SK-N-SH (cell line): ENCODE measurements around the gene ARHGEF10L. TPM values are rescaled to one million over a fixed set of nuclear protein-coding genes. Genes with fewer than 3 reads are reported as not detected.
A peak's percentile ranks its signal among the peaks of the same experiment; 100 is the strongest.

Source experiments
- CTCF ChIA-PET: fragments of 300-600, 350-600 bp; formaldehyde crosslinking; extraction: SDS; loops from one replicate; lab custom pipeline; 2021; lab: Yijun Ruan, JAX
- POLR2A ChIA-PET: fragments of 350-600 bp; sonication (Branson Sonifier 250); formaldehyde crosslinking; extraction: SDS; loops from one replicate; lab custom pipeline; 2020; ENCODE audit warnings: antibody characterized with exemption, inconsistent platforms; lab: Yijun Ruan, JAX
- DNase-seq: peaks from one replicate; pipeline ENCODE4 v3.0.0; 2012
- H2AFZ ChIP-seq: fragments of 200-600 bp; sonication (generic); 2 replicates; pipeline ENCODE4 v1.8.1; 2016; ENCODE audit warnings: antibody characterized with exemption, mild to moderate bottlenecking, low read depth
- H3F3A ChIP-seq: fragments of 200-600 bp; sonication (generic); replicated peaks from 2 replicates; pipeline ENCODE3; 2016; ENCODE audit warnings: antibody characterized with exemption, mild to moderate bottlenecking; ENCODE audit not compliant: insufficient read depth
- H3K27ac ChIP-seq, 2 experiments: fragments of 200-500 bp in 1 of 2; fragments of 200-600 bp in 1 of 2; sonication (Bioruptor generic) in 1 of 2; sonication (generic), shearing (Covaris generic) in 1 of 2; 2 replicates each; pipeline versions ENCODE4 v1.5.1 to v1.6.1; 2014 to 2016; ENCODE audit warnings: low read depth in 2 of 2, inconsistent platforms in 1 of 2, low read length in 1 of 2, mild to moderate bottlenecking in 1 of 2, mixed read lengths in 1 of 2
- H3K27me3 ChIP-seq: fragments of 200-600 bp; sonication (generic), shearing (Covaris generic); 2 replicates; pipeline ENCODE4 v1.6.1; 2016; ENCODE audit warnings: mixed run types; ENCODE audit not compliant: insufficient read depth
- H3K36me3 ChIP-seq, 2 experiments: fragments of 200-500 bp in 1 of 2; fragments of 200-600 bp in 1 of 2; sonication (Bioruptor generic) in 1 of 2; sonication (generic) in 1 of 2; replicated peaks in 1 of 2; 2 replicates each; pipeline versions ENCODE3 to v1.5.1; 2014 to 2016; ENCODE audit warnings: low read length in 1 of 2, mild to moderate bottlenecking in 1 of 2; ENCODE audit not compliant: insufficient read depth in 2 of 2, control insufficient read depth in 1 of 2
- H3K4me1 ChIP-seq, 2 experiments: fragments of 200-500 bp in 1 of 2; fragments of 200-600 bp in 1 of 2; sonication (Bioruptor generic) in 1 of 2; sonication (generic), shearing (Covaris generic) in 1 of 2; 2 replicates each; pipeline versions ENCODE4 v1.5.1 to v1.6.1; 2014 to 2016; ENCODE audit warnings: low read depth in 1 of 2, low read length in 1 of 2, mixed run types in 1 of 2; ENCODE audit not compliant: insufficient read depth in 2 of 2, control insufficient read depth in 1 of 2
- H3K4me2 ChIP-seq: fragments of 200-600 bp; sonication (generic), shearing (Covaris generic); 2 replicates; pipeline ENCODE4 v1.6.1; 2017; ENCODE audit warnings: mixed run types
- H3K4me3 ChIP-seq, 2 experiments: fragments of 200-500 bp in 1 of 2; fragments of 200-600 bp in 1 of 2; sonication (Bioruptor generic) in 1 of 2; sonication (generic), shearing (Covaris generic) in 1 of 2; 2 replicates each; pipeline versions ENCODE4 v1.5.1 to v1.8.1; 2014 to 2016; ENCODE audit warnings: low read depth in 2 of 2, inconsistent platforms in 1 of 2, low read length in 1 of 2, mild to moderate bottlenecking in 1 of 2, mixed read lengths in 1 of 2, moderate library complexity in 1 of 2
- H3K79me2 ChIP-seq: fragments of 200-600 bp; sonication (generic); 2 replicates; pipeline ENCODE4 v1.8.1; 2017; ENCODE audit warnings: mild to moderate bottlenecking; ENCODE audit not compliant: insufficient read depth
- H3K9ac ChIP-seq: fragments of 200-600 bp; sonication (generic); 2 replicates; pipeline ENCODE4 v1.6.1; 2017; ENCODE audit warnings: mixed run types
- H3K9me2 ChIP-seq: fragments of 200-600 bp; sonication (generic); 2 replicates; pipeline ENCODE4 v1.6.1; 2017; ENCODE audit warnings: mixed run types
- H3K9me3 ChIP-seq: fragments of 200-600 bp; sonication (generic); 2 replicates; pipeline ENCODE4 v1.6.1; 2017; ENCODE audit warnings: mixed run types, mild to moderate bottlenecking, moderate library complexity
- H4K20me1 ChIP-seq: fragments of 200-600 bp; sonication (generic); 2 replicates; pipeline ENCODE4 v1.6.1; 2017; ENCODE audit warnings: mild to moderate bottlenecking, mixed run types; ENCODE audit not compliant: insufficient read depth
- CHD2 ChIP-seq: fragments of 150-350 bp; IDR thresholded peaks from 2 replicates; pipeline ENCODE4 v1.6.1; 2018; ENCODE audit warnings: low read length; ENCODE audit not compliant: partially characterized antibody
- EP300 ChIP-seq, 2 experiments: IDR thresholded peaks; 2 replicates each; pipeline versions ENCODE4 v1.4.0 to v1.6.1; 2012; ENCODE audit warnings: borderline replicate concordance in 1 of 2, low read depth in 1 of 2, low read length in 1 of 2
- GABPA ChIP-seq: IDR thresholded peaks from 2 replicates; pipeline ENCODE4 v1.4.0; 2012; ENCODE audit warnings: low read depth, mild to moderate bottlenecking
- GATA2 ChIP-seq: sonication (generic); formaldehyde crosslinking; IDR thresholded peaks from 2 replicates; pipeline ENCODE4 v1.5.0; 2020; ENCODE audit warnings: mild to moderate bottlenecking, missing genetic modification reagents
- MEF2A ChIP-seq: IDR thresholded peaks from 2 replicates; pipeline ENCODE4 v1.4.0; 2012; ENCODE audit warnings: low read depth, borderline replicate concordance
- RCOR1 ChIP-seq: fragments of 150-350 bp; IDR thresholded peaks from 2 replicates; pipeline ENCODE4 v1.6.1; 2017; ENCODE audit warnings: antibody characterized with exemption, low read length
- RXRA ChIP-seq: IDR thresholded peaks from 2 replicates; pipeline ENCODE4 v1.4.0; 2012; ENCODE audit warnings: low read depth, mild to moderate bottlenecking, borderline replicate concordance
- SIN3A ChIP-seq: IDR thresholded peaks from 2 replicates; pipeline ENCODE4 v1.6.1; 2012; ENCODE audit warnings: low read depth, mild to moderate bottlenecking, low read length, moderate library complexity, borderline replicate concordance
- SMC3 ChIP-seq: IDR thresholded peaks from 2 replicates; pipeline ENCODE4 v1.6.1; 2012; ENCODE audit warnings: low read depth, low read length, improper control_type of control experiment
- TEAD4 ChIP-seq: IDR thresholded peaks from 2 replicates; pipeline ENCODE4 v1.4.0; 2012; ENCODE audit warnings: mild to moderate bottlenecking, borderline replicate concordance; ENCODE audit not compliant: insufficient read depth
- YY1 ChIP-seq: IDR thresholded peaks from 2 replicates; pipeline ENCODE4 v1.4.0; 2012; ENCODE audit warnings: low read depth, mild to moderate bottlenecking
- WGBS: methylation state at CpG from one replicate; pipeline ENCODE4 v1.1.6; 2017; ENCODE audit warnings: low lambda C conversion rate; 5-methylcytosine and 5-hydroxymethylcytosine counted together
- polyA plus RNA-seq, 3 experiments: library from polyadenylated mRNA; depleted of rRNA; stranded (reverse); fragments of >200 nt; gene quantifications; 2 replicates each; pipeline ENCODE4 v1.2.3, GENCODE V29; 2012
- TF ChIP-seq, protein P1 (sequence below): IDR thresholded peaks from 2 replicates; pipeline ENCODE4 v1.4.0; 2012; ENCODE audit warnings: low read depth
- TF ChIP-seq, protein P2 (sequence below): fragments of 200-600 bp; sonication (generic); IDR thresholded peaks from 2 replicates; pipeline ENCODE4 v1.6.1; 2017; ENCODE audit warnings: antibody characterized with exemption, mild to moderate bottlenecking, moderate library complexity
- TF ChIP-seq, protein P3 (sequence below): IDR thresholded peaks from 2 replicates; pipeline ENCODE4 v1.4.0; 2012; ENCODE audit warnings: low read depth, borderline replicate concordance

Gene ARHGEF10L
- polyA plus RNA-seq, 1 of the 3 experiments (the other 2 are of a cell fraction) = 12.5 TPM

DNA sequence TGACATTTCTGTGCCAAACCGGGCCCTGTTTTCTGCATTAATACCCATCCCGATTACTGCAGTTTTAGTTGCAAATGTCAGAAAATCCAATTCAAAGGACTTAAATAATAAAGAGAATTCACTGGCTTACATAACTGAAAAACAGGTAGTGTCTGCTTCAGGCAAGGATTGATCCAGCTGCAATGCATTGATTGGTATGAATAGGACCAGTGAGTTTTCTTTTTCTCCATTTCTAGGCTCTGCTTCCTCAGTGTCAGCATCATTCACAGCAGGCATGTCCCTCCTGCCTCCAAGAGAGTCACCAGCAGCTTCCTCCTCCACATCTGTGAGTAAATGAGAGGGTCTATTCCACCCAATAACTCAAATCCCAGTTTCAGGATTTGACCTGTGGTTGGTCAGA lies 181.9 kb downstream of the ARHGEF10L start:
- no peaks in the 10 kb centered on the region for H3K4me1 ChIP-seq
- no peaks in the 10 kb centered on the region for H3F3A ChIP-seq
- no peaks in the 10 kb centered on the region for H4K20me1 ChIP-seq
- no peak overlapping the region for H3K4me3 ChIP-seq
- no peaks in the 10 kb centered on the region for H3K9me3 ChIP-seq
- no peaks in the 10 kb centered on the region for H3K36me3 ChIP-seq
- ChIA-PET POLR2A (interaction anchor here (0.6 kb wide), 1 partner anchor 124 kb away, joined by 3 read pairs; no protein-coding TSS in a partner anchor), CTCF (interaction anchor here (1.0 to 3.5 kb wide), 4 partner anchors 32 to 860 kb away, joined by 3 to 11 read pairs (median 4); no protein-coding TSS in a partner anchor)
- no peaks in the 10 kb centered on the region for H3K9me2 ChIP-seq
- H3K9ac ChIP-seq = no peak overlapping the region
- no peaks in the 10 kb centered on the region for H3K27me3 ChIP-seq
- no peak overlapping the region for H3K27ac ChIP-seq
- H3K79me2 ChIP-seq = no peaks in the 10 kb centered on the region
- 94% methylated on average over 2 of the region's 2 CpGs for WGBS
- no peak overlapping the region for H3K4me2 ChIP-seq
- TF ChIP-seq MEF2A (no peak), RXRA (no peak), EP300 (IDR thresholded peaks at IDR 0.05; ENCODE audit: borderline replicate concordance in 1 of 2, low read depth in 1 of 2, low read length in 1 of 2) (no peak), CHD2 (no peak), TEAD4 (no peak)
- no peak overlapping the region for H2AFZ ChIP-seq
- DNase-seq = no peak

DNA sequence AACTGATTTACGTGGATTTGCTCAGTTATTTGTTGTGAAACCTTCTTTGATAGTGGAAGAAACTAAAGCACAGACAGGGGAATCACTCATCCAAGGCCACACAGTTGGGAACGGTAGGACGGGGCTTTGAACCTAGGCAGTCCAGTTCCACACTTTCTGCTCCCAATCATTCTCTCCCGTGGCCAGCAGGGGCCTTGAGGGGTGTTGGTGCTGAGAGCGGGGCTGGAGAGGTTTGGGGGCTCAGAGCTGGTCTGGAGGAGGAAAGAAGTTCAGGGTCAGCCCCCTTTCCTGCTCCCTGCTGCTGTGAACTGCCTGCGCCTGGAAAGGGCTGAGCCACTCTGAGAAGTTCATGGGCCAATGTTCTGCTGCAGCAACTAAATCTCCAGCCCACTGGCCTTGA lies 184.2 kb downstream of the ARHGEF10L start:
- CTCF ChIA-PET = interaction anchor here (0.6 to 1.9 kb wide), 7 partner anchors 8 to 229 kb away, joined by 3 to 5 read pairs (median 3); no protein-coding TSS in a partner anchor

DNA sequence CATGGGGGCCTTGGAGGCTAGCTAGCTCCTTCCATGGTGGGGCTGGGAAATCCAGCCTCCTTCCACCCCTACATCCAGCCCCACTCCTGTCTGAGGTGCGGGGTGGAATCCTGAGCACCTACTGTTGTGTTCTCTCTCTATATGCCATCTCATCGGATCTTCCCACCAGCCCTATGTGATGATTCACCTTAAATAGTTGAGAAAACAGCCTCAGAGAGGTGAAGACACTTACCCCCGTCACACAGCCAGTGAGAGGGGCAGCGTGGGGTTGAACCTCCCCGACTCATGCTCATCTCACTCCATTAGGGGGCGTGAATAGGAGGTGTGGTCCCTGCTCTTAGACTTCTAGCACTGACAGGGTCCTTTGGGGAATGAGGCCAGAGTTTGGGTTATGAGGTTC lies 184.7 kb downstream of the ARHGEF10L start:
- no peak overlapping the region for H3K4me3 ChIP-seq
- no peak overlapping the region for H2AFZ ChIP-seq
- DNase-seq = no peak
- H3K4me2 ChIP-seq = no peak overlapping the region
- H3K9ac ChIP-seq = no peak overlapping the region
- no peaks in the 10 kb centered on the region for H4K20me1 ChIP-seq
- H3K36me3 ChIP-seq = no peaks in the 10 kb centered on the region
- no peaks in the 10 kb centered on the region for H3F3A ChIP-seq
- no peak overlapping the region for H3K27ac ChIP-seq
- no peaks in the 10 kb centered on the region for H3K9me2 ChIP-seq
- H3K27me3 ChIP-seq = no peaks in the 10 kb centered on the region
- ChIA-PET CTCF (interaction anchor here (0.8 to 1.7 kb wide), 2 partner anchors 20 to 62 kb away, joined by 3 to 8 read pairs; no protein-coding TSS in a partner anchor), POLR2A (no interaction called here)
- H3K9me3 ChIP-seq = no peaks in the 10 kb centered on the region
- 64% methylated on average over 6 of the region's 6 CpGs for WGBS
- peaks cover 0 to 4% of the 10 kb centered on the region in 2 experiments; a peak in 1 of 4 replicates for H3K4me1 ChIP-seq
- no peaks in the 10 kb centered on the region for H3K79me2 ChIP-seq
- TF ChIP-seq, protein P1, sequence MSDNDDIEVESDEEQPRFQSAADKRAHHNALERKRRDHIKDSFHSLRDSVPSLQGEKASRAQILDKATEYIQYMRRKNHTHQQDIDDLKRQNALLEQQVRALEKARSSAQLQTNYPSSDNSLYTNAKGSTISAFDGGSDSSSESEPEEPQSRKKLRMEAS = no peak
- no peak for TF ChIP-seq GATA2 (CRISPR knock-in tag)
- TF ChIP-seq, protein P2, sequence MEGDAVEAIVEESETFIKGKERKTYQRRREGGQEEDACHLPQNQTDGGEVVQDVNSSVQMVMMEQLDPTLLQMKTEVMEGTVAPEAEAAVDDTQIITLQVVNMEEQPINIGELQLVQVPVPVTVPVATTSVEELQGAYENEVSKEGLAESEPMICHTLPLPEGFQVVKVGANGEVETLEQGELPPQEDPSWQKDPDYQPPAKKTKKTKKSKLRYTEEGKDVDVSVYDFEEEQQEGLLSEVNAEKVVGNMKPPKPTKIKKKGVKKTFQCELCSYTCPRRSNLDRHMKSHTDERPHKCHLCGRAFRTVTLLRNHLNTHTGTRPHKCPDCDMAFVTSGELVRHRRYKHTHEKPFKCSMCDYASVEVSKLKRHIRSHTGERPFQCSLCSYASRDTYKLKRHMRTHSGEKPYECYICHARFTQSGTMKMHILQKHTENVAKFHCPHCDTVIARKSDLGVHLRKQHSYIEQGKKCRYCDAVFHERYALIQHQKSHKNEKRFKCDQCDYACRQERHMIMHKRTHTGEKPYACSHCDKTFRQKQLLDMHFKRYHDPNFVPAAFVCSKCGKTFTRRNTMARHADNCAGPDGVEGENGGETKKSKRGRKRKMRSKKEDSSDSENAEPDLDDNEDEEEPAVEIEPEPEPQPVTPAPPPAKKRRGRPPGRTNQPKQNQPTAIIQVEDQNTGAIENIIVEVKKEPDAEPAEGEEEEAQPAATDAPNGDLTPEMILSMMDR = no peak
- TF ChIP-seq RXRA = no peak
- TF ChIP-seq GABPA = no peak
- no peak for TF ChIP-seq SMC3
- TF ChIP-seq YY1 = no peak
- TF ChIP-seq, protein P3, sequence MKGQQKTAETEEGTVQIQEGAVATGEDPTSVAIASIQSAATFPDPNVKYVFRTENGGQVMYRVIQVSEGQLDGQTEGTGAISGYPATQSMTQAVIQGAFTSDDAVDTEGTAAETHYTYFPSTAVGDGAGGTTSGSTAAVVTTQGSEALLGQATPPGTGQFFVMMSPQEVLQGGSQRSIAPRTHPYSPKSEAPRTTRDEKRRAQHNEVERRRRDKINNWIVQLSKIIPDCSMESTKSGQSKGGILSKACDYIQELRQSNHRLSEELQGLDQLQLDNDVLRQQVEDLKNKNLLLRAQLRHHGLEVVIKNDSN = no peak
- no peak for TF ChIP-seq SIN3A

More for the DNA sequence above, 184.2 kb downstream of the ARHGEF10L start:
- H4K20me1 ChIP-seq = no peaks in the 10 kb centered on the region
- no peaks in the 10 kb centered on the region for H3K27me3 ChIP-seq
- H3K4me1 ChIP-seq = no peaks in the 10 kb centered on the region
- POLR2A ChIA-PET = no interaction called here
- no peaks in the 10 kb centered on the region for H3K9me3 ChIP-seq
- no peaks in the 10 kb centered on the region for H3F3A ChIP-seq
- H2AFZ ChIP-seq = no peak overlapping the region
- no peak overlapping the region for H3K27ac ChIP-seq
- H3K4me3 ChIP-seq = no peak overlapping the region
- 61% methylated on average over 6 of the region's 6 CpGs for WGBS
- no peak overlapping the region for H3K4me2 ChIP-seq
- TF ChIP-seq, protein P2 = peak; percentile 15; the same call in 1 of the 2 replicates
- TF ChIP-seq RCOR1 = no peak
- no peaks in the 10 kb centered on the region for H3K9me2 ChIP-seq
- H3K9ac ChIP-seq = no peak overlapping the region
- H3K36me3 ChIP-seq = no peaks in the 10 kb centered on the region
- DNase-seq = no peak
- H3K79me2 ChIP-seq = no peaks in the 10 kb centered on the region
